ENCODE measurements around the gene CA10. TPM values are rescaled to one million over a fixed set of nuclear protein-coding genes. Genes with fewer than 3 reads are reported as not detected.

Gene CA10
- total and polyA plus RNA-seq, 2 donors (not counting 1 experiment from before 2014, with no cell fraction given), result not detected

DNA sequence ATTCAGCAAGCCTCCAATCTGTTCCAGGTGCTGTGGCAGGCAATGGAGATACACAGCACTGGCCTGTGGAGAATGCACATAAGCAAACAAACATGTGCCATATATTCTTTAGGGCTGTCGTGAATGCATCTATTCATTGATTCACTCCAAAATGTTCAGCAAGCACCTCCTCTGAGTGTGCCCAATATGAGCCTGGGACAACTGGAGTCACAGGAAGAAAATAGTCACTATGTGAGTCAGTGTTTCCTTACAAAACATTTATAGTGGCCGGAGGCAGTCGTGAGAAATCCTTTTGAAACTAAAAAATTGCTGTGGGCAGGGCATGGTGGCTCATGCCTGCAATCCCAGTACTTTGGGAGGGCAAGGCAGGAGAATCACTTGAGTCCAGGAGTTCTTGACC, 310.1 kb downstream of the CA10 start:
- no peaks in the 10 kb centered on the region for H4K20me1 ChIP-seq (ENCODE audit: control insufficient read depth, extremely low read depth, insufficient read depth, low read length)
- no peaks in the 10 kb centered on the region for H3K9me3 ChIP-seq (ENCODE audit: control insufficient read depth, insufficient read depth, low read depth, low read length)
- no peak overlapping the region for H3K27ac ChIP-seq (ENCODE audit: insufficient read depth, low read length)
- DNase-seq (ENCODE audit: low read depth in 2 of 2), result no peak
- H3K9ac ChIP-seq (ENCODE audit: insufficient read depth, low read length), result no peak overlapping the region
- no peak overlapping the region for H3K4me2 ChIP-seq (ENCODE audit: extremely low read depth, insufficient read depth, low read length)
- H3K79me2 ChIP-seq (ENCODE audit: control insufficient read depth, insufficient read depth, low read length), result no peaks in the 10 kb centered on the region
- no peaks in the 10 kb centered on the region for H3K36me3 ChIP-seq (ENCODE audit: control insufficient read depth, insufficient read depth, low read length)
- no peak overlapping the region for H2AFZ ChIP-seq (ENCODE audit: low read length)
- TF ChIP-seq CTCF (conservative IDR thresholded peaks at IDR 0.05 in 1 of 2, IDR thresholded peaks at IDR 0.05 in 1 of 2; ENCODE audit: low read depth in 1 of 2, low read length in 2 of 2) (no peak), EZH2 (IDR thresholded peaks at IDR 0.05; ENCODE audit: low read length, missing control alignments) (no peak)
- no peak overlapping the region for H3K4me3 ChIP-seq (replicated peaks in 1 of 4; ENCODE audit: control extremely low read depth in 1 of 4, insufficient read depth in 1 of 4, low read depth in 3 of 4, low read length in 4 of 4)
- no peaks in the 10 kb centered on the region for H3K27me3 ChIP-seq (ENCODE audit: control insufficient read depth, insufficient read depth, low read length)
- no peaks in the 10 kb centered on the region for H3K4me1 ChIP-seq (ENCODE audit: control insufficient read depth, extremely low read depth, insufficient read depth, low read length)

- no peak for TF ChIP-seq EZH2 (IDR thresholded peaks at IDR 0.05; ENCODE audit: low read length, missing control alignments)
- TF ChIP-seq CTCF (conservative IDR thresholded peaks at IDR 0.05 in 1 of 2, IDR thresholded peaks at IDR 0.05 in 1 of 2; ENCODE audit: low read depth in 1 of 2, low read length in 2 of 2), result no peak
- Histone ChIP-seq H3K4me1 (ENCODE audit: control insufficient read depth, extremely low read depth, insufficient read depth, low read length) (no peaks in the 10 kb centered on the region), H2AFZ (ENCODE audit: low read length) (no peak overlapping the region), H3K36me3 (ENCODE audit: control insufficient read depth, insufficient read depth, low read length) (no peaks in the 10 kb centered on the region), H3K79me2 (ENCODE audit: control insufficient read depth, insufficient read depth, low read length) (no peaks in the 10 kb centered on the region), H3K4me3 (replicated peaks in 1 of 4; ENCODE audit: control extremely low read depth in 1 of 4, insufficient read depth in 1 of 4, low read depth in 3 of 4, low read length in 4 of 4) (no peak overlapping the region), H3K27ac (ENCODE audit: insufficient read depth, low read length) (no peak overlapping the region), H4K20me1 (ENCODE audit: control insufficient read depth, extremely low read depth, insufficient read depth, low read length) (no peaks in the 10 kb centered on the region), H3K4me2 (ENCODE audit: extremely low read depth, insufficient read depth, low read length) (no peak overlapping the region), H3K9me3 (ENCODE audit: control insufficient read depth, insufficient read depth, low read depth, low read length) (no peaks in the 10 kb centered on the region), H3K9ac (ENCODE audit: insufficient read depth, low read length) (no peak overlapping the region), H3K27me3 (ENCODE audit: control insufficient read depth, insufficient read depth, low read length) (no peaks in the 10 kb centered on the region)
- DNase-seq (ENCODE audit: low read depth in 2 of 2), result no peak
Measured at GRCh38 chr17:51846566-51846965, 311.9 kb downstream of the CA10 start.

DNA sequence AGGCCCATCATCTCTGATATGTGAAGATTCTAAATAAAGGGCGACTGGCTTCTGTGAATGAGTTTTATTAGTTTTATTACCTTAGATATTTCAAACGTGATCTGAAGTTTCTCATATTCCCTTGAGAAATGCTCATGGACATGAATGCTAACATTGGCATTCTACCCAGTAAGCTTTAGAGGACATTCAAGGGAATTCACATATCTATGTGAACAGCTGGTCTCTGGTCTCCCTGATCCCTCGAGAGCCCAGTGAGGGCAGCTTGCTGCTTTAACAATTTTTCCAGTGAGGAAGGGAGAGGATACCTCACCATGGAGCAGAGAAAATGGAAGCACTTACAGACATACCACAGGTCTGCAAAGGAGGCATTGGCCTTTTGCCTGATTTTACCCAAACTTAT, 312.7 kb downstream of the CA10 start:
- no peaks in the 10 kb centered on the region for H3K4me1 ChIP-seq (ENCODE audit: control insufficient read depth, extremely low read depth, insufficient read depth, low read length)
- TF ChIP-seq CTCF (conservative IDR thresholded peaks at IDR 0.05 in 1 of 2, IDR thresholded peaks at IDR 0.05 in 1 of 2; ENCODE audit: low read depth in 1 of 2, low read length in 2 of 2) (no peak), EZH2 (IDR thresholded peaks at IDR 0.05; ENCODE audit: low read length, missing control alignments) (no peak)
- no peak for DNase-seq (ENCODE audit: low read depth in 2 of 2)
- H3K79me2 ChIP-seq (ENCODE audit: control insufficient read depth, insufficient read depth, low read length), result no peaks in the 10 kb centered on the region
- H3K4me2 ChIP-seq (ENCODE audit: extremely low read depth, insufficient read depth, low read length), result no peak overlapping the region
- H3K4me3 ChIP-seq (replicated peaks in 1 of 4; ENCODE audit: control extremely low read depth in 1 of 4, insufficient read depth in 1 of 4, low read depth in 3 of 4, low read length in 4 of 4), result no peak overlapping the region
- H2AFZ ChIP-seq (ENCODE audit: low read length), result no peak overlapping the region
- H3K27me3 ChIP-seq (ENCODE audit: control insufficient read depth, insufficient read depth, low read length), result no peaks in the 10 kb centered on the region
- no peak overlapping the region for H3K27ac ChIP-seq (ENCODE audit: insufficient read depth, low read length)
- H3K9me3 ChIP-seq (ENCODE audit: control insufficient read depth, insufficient read depth, low read depth, low read length), result no peaks in the 10 kb centered on the region
- H3K9ac ChIP-seq (ENCODE audit: insufficient read depth, low read length), result no peak overlapping the region
- no peaks in the 10 kb centered on the region for H4K20me1 ChIP-seq (ENCODE audit: control insufficient read depth, extremely low read depth, insufficient read depth, low read length)
- no peaks in the 10 kb centered on the region for H3K36me3 ChIP-seq (ENCODE audit: control insufficient read depth, insufficient read depth, low read length)
